GM18951 (cell line): ENCODE data around the gene CHST13.

Source experiments
- POLR2A ChIP-seq: IDR thresholded peaks from 4 replicates; pipeline ENCODE4 v1.6.1; 2011; ENCODE audit warnings: mild to moderate bottlenecking; ENCODE audit not compliant: insufficient read length, insufficient read depth; ENCODE audit errors: extremely low read depth
- in situ Hi-C: fragments of 300-500 bp; cut with MboI; formaldehyde crosslinking; loops from one replicate; pipeline ENCODE4 v1.12.0; 2022; ENCODE audit warnings: low sequenced_read_pairs, mixed read lengths, inconsistent platforms; ENCODE audit not compliant: unreplicated experiment

Gene CHST13

GRCh38 chr3:126550488-126551051, 26.6 kb downstream of the CHST13 start:
- no peak for TF ChIP-seq POLR2A
- in situ Hi-C loops: no loop called here

- in situ Hi-C loops: no loop called here
- no peak for TF ChIP-seq POLR2A
Observed at GRCh38 chr3:126551121-126551838, 27.3 kb downstream of the CHST13 start.

DNA sequence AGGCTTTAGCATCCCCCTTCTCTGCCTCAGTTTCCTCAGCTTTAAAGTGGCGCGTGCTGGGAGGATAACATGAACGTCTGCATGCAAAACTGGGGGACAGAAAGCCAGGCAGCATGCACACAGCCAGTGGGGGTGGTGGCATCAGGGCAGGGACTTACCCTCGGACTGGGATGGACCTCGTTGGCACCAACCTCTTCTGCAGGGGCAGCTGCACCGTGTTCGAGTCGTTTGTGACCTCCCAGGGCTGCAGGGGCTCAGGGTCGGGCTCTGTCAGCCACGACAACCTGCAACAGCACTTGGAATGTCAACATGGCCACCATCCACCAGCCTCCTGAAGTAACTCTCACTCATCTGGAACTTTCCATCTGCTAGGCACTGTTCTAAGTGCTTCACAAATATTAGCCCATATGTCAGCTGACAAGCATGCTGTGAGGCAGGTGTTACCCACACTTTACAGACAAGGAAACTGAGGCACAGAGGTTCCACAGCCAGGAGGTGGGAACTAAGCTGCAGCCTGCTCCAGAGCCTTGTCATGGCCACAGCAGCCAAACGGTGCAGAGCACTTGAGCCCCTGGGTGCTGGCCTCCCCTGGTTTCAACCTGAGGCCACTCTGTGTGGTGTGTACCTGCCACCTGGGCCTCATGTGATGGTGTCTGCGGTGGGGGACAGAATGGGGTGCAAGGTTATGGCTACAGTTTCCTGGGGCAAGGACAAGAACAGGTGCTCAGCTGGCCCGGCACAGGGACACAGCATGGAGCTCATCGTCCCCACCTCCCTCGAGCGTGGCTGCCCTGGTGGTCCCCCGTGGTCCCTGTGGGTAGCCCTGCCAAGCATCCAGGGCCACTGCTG, 28.1 kb downstream of the CHST13 start:
- in situ Hi-C loops: no loop called here
- TF ChIP-seq POLR2A: no peak

GRCh38 chr3:126552688-126553283, 28.8 kb downstream of the CHST13 start:
- in situ Hi-C loops: no loop called here
- TF ChIP-seq POLR2A: no peak

DNA sequence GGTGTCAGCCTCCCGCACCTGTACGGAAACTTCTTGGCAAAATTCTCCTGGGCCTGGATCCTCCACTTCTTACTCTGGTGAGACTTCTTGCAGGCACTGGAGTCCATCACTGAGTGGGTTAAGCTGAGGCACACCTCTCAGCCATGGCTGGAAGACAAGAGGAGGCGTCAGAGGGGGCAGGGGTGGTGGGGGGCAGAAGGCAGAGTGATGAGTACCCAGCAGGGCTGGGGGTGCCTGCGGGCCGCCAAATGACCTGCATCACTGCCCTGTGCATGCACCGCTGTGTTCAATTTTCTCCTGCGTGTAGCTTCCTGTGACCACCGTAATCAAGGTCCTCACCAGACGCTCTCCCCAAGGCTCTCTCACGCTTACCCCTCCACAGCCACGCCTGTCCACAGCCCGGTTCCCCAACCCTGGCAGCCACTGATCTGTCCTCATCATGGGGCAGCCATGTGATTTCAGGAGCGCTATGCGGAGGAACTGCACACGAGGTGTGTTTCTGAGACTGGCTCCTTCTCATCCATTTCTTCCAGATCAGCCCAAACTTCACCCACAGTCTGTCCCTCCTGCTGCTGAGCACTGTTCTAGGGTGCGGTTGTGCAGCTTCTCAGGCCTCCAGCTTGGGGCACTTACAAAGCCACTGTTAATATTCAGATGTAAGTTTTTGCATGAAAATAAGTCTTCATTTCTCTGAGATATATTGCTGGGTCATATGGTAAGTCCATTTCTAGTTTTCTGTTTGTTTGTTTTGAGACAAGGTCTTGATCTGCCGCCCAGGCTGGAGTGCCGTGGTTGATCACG, 29.5 kb downstream of the CHST13 start:
- no peak for TF ChIP-seq POLR2A
- in situ Hi-C loops: no loop called here

DNA sequence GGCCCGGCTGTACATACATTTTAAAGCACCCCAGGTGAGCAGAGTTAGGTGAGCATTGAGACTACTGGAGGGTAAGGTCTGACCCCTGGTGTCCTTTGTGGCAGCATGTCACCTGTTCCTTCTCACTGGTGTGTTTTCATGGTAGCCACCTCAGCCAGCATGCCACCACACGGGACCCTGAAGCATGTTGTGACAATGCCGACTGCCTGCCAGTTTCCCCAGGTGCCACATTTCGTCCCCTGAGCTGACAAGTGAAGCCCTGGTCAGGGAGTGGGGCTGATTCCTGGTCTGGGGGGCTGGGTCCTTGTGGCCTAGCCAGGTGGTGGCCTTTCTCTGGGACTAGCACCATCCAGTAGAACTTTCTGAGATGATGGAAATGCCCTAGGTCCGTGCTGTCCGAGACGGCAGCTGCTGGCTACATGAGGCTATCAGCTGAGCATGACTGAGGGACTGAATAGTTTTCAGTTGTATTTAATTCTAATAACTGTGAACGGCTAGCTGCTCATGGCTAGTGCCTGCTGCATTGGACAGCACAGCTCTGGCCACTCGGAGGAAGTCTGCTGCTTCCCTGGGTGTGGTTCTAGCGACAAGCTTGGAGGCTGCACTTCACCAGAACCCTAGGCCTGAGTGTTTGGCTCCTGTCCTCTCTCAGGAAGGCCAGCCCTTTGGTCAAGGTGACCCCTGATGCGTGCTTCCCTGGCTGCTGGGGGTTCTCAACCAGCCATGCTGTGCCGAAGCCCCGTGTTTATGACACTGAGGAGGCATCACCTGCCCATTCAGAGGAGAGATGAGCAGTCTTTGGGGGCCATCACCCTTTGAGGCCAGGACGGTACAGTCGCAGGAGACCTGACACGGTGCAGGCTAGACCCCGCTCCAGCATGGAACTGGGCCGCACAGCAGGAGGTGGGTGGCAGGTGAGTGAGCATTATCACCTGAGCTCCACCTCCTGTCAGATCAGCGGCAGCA, 30.9 kb downstream of the CHST13 start:
- in situ Hi-C loops: no loop called here
- no peak for TF ChIP-seq POLR2A

DNA sequence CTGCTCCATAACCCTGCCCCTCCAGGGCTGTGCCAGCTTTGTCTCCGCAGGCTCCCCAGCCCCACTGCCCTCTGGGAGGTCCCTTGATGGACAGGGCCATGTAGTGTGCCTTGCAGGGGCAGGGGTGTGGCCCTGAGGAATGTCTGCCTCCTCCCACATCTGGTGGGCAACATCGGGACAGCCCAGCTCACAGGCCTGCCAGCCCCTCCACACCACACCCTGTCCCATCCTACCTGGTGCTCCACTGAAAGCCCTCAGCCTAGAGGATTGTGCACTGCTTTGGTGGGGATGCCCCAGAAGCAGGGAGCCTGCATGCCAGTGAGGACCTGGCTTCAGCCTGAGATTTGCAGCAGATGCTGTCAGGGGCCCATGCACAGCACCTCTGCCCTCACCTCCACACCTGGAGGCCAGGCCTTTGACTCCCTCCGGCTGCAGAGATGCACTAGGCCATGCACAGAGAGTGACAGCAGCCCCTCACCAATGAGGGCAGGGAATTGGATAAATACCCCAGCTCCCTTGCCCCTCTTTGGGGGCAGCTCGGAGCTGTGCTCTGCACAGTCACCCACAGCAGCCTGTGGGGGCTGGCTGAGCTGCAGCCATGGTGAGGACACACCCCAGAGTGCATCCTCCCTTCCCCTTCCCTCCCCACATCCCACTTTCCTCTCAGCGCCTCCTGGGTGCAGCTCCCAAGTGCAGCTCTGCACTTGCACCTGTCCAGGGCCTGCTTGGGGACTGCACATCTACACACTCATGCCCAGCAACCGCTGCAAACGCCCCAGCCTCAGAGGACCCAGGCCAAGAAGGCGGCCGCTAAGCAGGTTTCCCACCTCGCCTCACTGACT, 32.1 kb downstream of the CHST13 start:
- in situ Hi-C loops: no loop called here
- no peak for TF ChIP-seq POLR2A

DNA sequence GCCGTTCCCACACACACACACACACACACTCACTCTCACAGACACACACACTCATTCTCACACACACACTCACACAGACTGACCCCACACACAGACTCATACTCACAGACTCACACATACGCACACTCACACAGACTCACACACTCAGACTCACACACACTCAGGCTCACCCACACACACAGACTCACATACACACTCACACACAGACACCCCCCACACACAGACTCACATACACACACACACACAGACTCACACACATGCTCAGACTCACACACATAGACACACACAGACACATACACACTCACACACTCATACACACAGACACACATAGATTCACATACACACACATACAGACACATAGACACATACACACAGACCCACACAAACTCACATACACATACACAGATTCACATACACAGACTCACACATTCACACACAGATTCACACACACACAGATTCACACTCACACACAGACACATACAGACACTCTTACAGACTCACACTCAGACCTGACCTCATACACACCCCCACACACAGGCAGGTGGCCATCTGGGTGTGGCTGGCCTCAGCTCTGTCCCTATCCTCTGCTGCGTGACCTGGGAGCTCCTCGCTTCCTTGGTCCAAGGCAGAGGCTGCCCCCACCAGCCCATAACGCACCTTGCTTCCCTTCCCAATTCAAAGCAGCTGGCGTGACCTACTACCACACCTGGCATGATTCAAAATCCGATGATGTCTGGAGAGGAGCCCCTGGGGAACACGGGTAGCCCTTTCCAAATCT, 32.9 kb downstream of the CHST13 start:
- no peak for TF ChIP-seq POLR2A
- in situ Hi-C loops: no loop called here

GRCh38 chr3:126557415-126557745, 33.4 kb downstream of the CHST13 start:
- no peak for TF ChIP-seq POLR2A
- in situ Hi-C loops: no loop called here

DNA sequence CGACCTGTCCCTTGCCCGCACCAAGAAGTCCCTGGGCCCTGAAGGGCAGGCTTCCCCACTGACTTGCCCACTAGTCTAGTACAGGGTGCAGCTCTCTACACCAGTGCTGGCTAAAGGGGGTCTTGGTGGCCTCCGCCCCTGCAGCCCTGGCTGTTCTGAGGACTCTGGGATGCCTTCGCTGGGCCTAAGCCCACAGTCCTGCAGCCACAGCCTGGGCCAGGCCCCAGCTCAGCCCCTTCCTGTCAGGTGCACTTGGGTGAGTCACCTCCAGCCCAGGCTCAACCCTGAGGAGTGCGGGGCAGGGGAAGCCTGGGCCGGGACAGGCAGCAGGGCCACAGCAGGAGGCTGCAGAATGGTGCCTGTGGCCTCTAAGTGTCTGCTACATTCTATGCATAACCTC, 33.8 kb downstream of the CHST13 start:
- in situ Hi-C loops: no loop called here
- no peak for TF ChIP-seq POLR2A

- no peak for TF ChIP-seq POLR2A
- in situ Hi-C loops: no loop called here
Observed at GRCh38 chr3:126558336-126559071, 34.5 kb downstream of the CHST13 start, which contains the start of gene C3orf22. Gene C3orf22, minus strand, starts transcription at chr3:126558932. Its CDS starts 5,542 bp downstream, at chr3:126553390.
